ENCODE measurements around the gene SHFL. TPM values are rescaled to one million over a fixed set of nuclear protein-coding genes. Genes with fewer than 3 reads are reported as not detected.

SHFL gene
- polyA plus RNA-seq, 1 of the 3 experiments (the other 2 are of a cell fraction): 36.6 TPM

DNA sequence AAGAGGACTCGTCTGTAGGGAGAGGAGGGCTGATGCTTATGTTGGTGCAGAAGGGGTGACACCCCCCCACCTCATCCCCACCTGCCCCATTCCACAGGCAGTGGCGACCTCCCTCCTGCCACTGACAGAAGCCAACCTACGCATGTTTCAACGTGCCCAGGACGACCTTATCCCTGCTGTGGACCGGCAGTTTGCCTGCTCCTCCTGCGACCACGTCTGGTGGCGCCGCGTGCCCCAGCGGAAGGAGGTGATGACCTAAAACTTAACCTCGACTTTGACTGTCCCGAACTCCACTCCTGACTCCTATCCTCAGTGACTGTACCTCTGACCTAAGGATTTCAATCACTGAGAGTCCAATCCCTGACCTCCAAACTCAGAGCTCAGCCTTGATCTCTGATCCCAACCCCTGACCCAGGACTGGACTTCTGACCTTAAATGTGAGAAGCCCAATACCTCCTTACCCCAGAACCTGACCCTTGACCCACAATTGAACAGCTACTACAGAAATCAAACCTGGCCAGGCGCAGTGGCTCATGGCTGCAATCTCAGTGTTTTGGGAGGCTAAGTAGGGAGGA lies 3.8 kb downstream of the SHFL start:
- Histone ChIP-seq H3K4me2 (no peak overlapping the region), H3K27me3 (ENCODE audit: insufficient read depth) (no peaks in the 10 kb centered on the region), H4K20me1 (ENCODE audit: insufficient read depth) (no peaks in the 10 kb centered on the region), H3K79me2 (ENCODE audit: insufficient read depth) (no peaks in the 10 kb centered on the region; the same call in 1 of the 2 replicates), H3K4me3 (ENCODE audit: low read depth in 2 of 2, low read length in 1 of 2) (no peak overlapping the region), H2AFZ (ENCODE audit: low read depth) (no peak overlapping the region), H3K27ac (ENCODE audit: low read depth in 2 of 2, low read length in 1 of 2) (no peak overlapping the region), H3K9me2 (no peaks in the 10 kb centered on the region), H3K4me1 (ENCODE audit: control insufficient read depth in 1 of 2, insufficient read depth in 2 of 2, low read depth in 1 of 2, low read length in 1 of 2) (peaks cover 0 to 7% of the 10 kb centered on the region in 2 experiments; a peak in 1 of 4 replicates), H3K36me3 (replicated peaks in 1 of 2; ENCODE audit: control insufficient read depth in 1 of 2, insufficient read depth in 2 of 2, low read length in 1 of 2) (peaks cover 0 to 5% of the 10 kb centered on the region in 2 experiments), H3F3A (replicated peaks; ENCODE audit: insufficient read depth) (peaks cover 5% of the 10 kb centered on the region), H3K9ac (no peak overlapping the region), H3K9me3 (no peaks in the 10 kb centered on the region)
- ChIA-PET CTCF (no interaction called here), POLR2A (no interaction called here)
- WGBS (ENCODE audit: low lambda C conversion rate): 95% methylated on average over 15 of the region's 15 CpGs
- DNase-seq: no peak
- TF ChIP-seq GATA2 (CRISPR knock-in tag; IDR thresholded peaks at IDR 0.05) (no peak), TCF12 (IDR thresholded peaks at IDR 0.05) (no peak), RFX5 (IDR thresholded peaks at IDR 0.05; ENCODE audit: low read length) (no peak), SIN3A (IDR thresholded peaks at IDR 0.05; ENCODE audit: borderline replicate concordance, low read depth, low read length) (no peak), ELF1 (IDR thresholded peaks at IDR 0.05) (no peak)

DNA sequence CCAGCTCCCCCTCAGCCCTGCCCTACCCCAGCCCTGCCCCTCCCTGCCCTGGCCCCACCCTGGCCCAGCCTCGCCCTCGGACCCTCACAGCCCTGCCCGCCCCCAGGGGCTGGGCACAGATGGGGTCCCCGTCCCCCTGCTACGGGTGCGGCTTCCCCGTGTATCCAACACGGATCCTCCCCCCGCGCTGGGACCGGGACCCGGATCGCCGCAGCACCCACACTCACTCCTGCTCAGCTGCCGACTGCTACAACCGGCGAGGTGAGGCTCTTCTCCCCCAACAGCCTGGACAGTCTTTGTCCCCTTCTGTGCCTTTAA lies 5.2 kb downstream of the SHFL start:
- no peaks in the 10 kb centered on the region for H3K27me3 ChIP-seq (ENCODE audit: insufficient read depth)
- 96% methylated on average over 7 of the region's 17 CpGs for WGBS (ENCODE audit: low lambda C conversion rate)
- H3K4me3 ChIP-seq (ENCODE audit: low read depth in 2 of 2, low read length in 1 of 2): no peak overlapping the region
- peaks cover 0 to 5% of the 10 kb centered on the region in 2 experiments for H3K36me3 ChIP-seq (replicated peaks in 1 of 2; ENCODE audit: control insufficient read depth in 1 of 2, insufficient read depth in 2 of 2, low read length in 1 of 2)
- DNase-seq: no peak
- no peaks in the 10 kb centered on the region for H3K9me2 ChIP-seq
- ChIA-PET CTCF (no interaction called here), POLR2A (no interaction called here)
- H3K79me2 ChIP-seq (ENCODE audit: insufficient read depth): no peaks in the 10 kb centered on the region; the same call in 1 of the 2 replicates
- H3K4me2 ChIP-seq: no peak overlapping the region
- H3K9ac ChIP-seq: no peak overlapping the region
- no peak overlapping the region for H2AFZ ChIP-seq (ENCODE audit: low read depth)
- H3K27ac ChIP-seq (ENCODE audit: low read depth in 2 of 2, low read length in 1 of 2): no peak overlapping the region
- peaks cover 0 to 9% of the 10 kb centered on the region in 2 experiments; a peak in 1 of 4 replicates for H3K4me1 ChIP-seq (ENCODE audit: control insufficient read depth in 1 of 2, insufficient read depth in 2 of 2, low read depth in 1 of 2, low read length in 1 of 2)
- no peak for TF ChIP-seq YY1 (IDR thresholded peaks at IDR 0.05; ENCODE audit: low read depth)
- no peak for TF ChIP-seq CHD2 (IDR thresholded peaks at IDR 0.05; ENCODE audit: low read length, partially characterized antibody)
- no peak for TF ChIP-seq RXRA (IDR thresholded peaks at IDR 0.05; ENCODE audit: borderline replicate concordance, low read depth)
- no peak for TF ChIP-seq MEF2A (IDR thresholded peaks at IDR 0.05; ENCODE audit: borderline replicate concordance, low read depth)
- TF ChIP-seq GABPA (IDR thresholded peaks at IDR 0.05; ENCODE audit: low read depth): no peak
- TF ChIP-seq, protein P1, sequence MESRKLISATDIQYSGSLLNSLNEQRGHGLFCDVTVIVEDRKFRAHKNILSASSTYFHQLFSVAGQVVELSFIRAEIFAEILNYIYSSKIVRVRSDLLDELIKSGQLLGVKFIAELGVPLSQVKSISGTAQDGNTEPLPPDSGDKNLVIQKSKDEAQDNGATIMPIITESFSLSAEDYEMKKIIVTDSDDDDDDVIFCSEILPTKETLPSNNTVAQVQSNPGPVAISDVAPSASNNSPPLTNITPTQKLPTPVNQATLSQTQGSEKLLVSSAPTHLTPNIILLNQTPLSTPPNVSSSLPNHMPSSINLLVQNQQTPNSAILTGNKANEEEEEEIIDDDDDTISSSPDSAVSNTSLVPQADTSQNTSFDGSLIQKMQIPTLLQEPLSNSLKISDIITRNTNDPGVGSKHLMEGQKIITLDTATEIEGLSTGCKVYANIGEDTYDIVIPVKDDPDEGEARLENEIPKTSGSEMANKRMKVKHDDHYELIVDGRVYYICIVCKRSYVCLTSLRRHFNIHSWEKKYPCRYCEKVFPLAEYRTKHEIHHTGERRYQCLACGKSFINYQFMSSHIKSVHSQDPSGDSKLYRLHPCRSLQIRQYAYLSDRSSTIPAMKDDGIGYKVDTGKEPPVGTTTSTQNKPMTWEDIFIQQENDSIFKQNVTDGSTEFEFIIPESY (IDR thresholded peaks at IDR 0.05; ENCODE audit: borderline replicate concordance, low read depth): no peak
- no peak for TF ChIP-seq FOSL2 (IDR thresholded peaks at IDR 0.05; ENCODE audit: borderline replicate concordance, low read depth)
- TF ChIP-seq, protein P2, sequence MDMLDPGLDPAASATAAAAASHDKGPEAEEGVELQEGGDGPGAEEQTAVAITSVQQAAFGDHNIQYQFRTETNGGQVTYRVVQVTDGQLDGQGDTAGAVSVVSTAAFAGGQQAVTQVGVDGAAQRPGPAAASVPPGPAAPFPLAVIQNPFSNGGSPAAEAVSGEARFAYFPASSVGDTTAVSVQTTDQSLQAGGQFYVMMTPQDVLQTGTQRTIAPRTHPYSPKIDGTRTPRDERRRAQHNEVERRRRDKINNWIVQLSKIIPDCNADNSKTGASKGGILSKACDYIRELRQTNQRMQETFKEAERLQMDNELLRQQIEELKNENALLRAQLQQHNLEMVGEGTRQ (IDR thresholded peaks at IDR 0.05; ENCODE audit: borderline replicate concordance, low read depth, low read length): no peak
- TF ChIP-seq TCF12 (IDR thresholded peaks at IDR 0.05): no peak
- TF ChIP-seq, protein P3, sequence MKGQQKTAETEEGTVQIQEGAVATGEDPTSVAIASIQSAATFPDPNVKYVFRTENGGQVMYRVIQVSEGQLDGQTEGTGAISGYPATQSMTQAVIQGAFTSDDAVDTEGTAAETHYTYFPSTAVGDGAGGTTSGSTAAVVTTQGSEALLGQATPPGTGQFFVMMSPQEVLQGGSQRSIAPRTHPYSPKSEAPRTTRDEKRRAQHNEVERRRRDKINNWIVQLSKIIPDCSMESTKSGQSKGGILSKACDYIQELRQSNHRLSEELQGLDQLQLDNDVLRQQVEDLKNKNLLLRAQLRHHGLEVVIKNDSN (IDR thresholded peaks at IDR 0.05; ENCODE audit: borderline replicate concordance, low read depth): no peak
- TF ChIP-seq FOXM1 (IDR thresholded peaks at IDR 0.05; ENCODE audit: low read depth): no peak
- TF ChIP-seq TEAD4 (IDR thresholded peaks at IDR 0.05; ENCODE audit: borderline replicate concordance, insufficient read depth): no peak
- TF ChIP-seq RAD21 (IDR thresholded peaks at IDR 0.05; ENCODE audit: low read length): no peak
- no peak for TF ChIP-seq NFIC (IDR thresholded peaks at IDR 0.05; ENCODE audit: borderline replicate concordance)
- TF ChIP-seq RCOR1 (IDR thresholded peaks at IDR 0.05; ENCODE audit: low read length): no peak
- TF ChIP-seq ELF1 (IDR thresholded peaks at IDR 0.05): no peak
- H4K20me1 ChIP-seq (ENCODE audit: insufficient read depth): no peaks in the 10 kb centered on the region
- peaks cover 5% of the 10 kb centered on the region for H3F3A ChIP-seq (replicated peaks; ENCODE audit: insufficient read depth)
- H3K9me3 ChIP-seq: no peaks in the 10 kb centered on the region
